D341Med (cell line): Measurements from ENCODE around the gene SYNPR.

Experiments
- DNase-seq: peaks from one replicate; pipeline ENCODE4 v3.0.0; 2012; ENCODE audit warnings: low spot score

Gene SYNPR

GRCh38 chr3:63473641-63474166 lies 195.6 kb downstream of the SYNPR start:
- DNase-seq, result no peak

DNA sequence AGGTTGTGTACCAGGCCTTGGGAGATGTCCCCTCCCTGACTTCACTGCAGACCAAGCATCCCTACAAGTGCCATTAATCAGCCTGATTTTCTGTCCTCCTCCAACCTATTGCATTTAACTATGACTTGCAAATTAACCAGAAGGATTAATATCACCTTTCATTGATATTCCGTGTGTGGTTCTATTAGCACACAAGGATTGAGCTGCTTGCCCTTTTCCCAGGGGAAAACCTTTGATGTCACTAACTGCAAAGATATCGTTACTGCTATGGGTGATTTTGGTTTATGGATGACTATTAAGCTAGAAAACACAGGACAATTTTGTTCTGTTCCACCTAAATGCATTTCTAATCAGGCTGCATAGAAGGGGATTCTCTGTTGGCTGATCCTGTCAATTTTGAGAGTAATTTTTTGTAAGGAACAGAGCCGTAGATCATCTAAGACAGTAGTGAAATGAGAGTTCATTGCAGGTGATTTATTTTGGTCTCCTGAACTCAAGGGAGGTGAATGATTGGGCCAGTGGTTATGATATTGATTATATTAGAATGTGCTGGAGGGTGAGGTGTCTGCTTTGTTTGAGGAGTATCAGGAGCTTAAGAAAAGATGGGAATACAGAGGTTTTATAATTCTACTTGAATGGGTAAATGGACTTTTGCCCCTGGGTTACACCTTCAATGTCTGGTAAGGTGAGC lies 196.9 kb downstream of the SYNPR start:
- no peak for DNase-seq

DNA sequence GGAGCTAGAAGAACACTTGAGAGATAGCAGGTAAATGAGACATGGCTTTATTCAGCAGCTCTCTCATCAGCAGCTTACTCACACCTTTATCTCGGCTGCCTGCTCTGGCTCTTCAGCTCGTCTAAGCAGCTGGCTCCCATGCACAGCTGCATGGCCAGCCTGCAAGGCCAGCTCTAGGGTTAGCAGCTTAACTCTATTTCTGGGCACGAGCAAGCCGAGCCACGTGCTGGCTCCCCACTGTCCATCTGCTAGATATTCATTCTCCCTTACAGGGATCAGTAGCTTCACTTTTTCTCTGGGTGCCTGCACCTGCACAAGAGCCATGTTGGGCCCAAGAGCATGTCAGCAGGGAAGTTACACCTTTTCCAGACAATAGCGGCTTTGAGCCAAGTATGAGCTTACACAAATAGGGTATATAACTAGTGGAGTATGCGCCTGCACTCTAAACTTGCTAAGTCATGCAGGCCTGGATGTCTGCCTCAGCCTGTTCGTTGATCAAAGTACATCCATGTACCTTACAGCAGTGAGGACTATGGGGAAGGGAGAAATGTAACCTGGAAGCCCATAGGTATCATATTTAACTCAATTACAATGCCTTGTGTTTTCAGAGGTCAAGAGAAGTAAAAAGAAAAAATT lies 199.5 kb downstream of the SYNPR start:
- no peak for DNase-seq

- DNase-seq, result no peak
Measured at GRCh38 chr3:63478990-63479660, 201.0 kb downstream of the SYNPR start.

GRCh38 chr3:63479661-63480035 lies 201.5 kb downstream of the SYNPR start:
- no peak for DNase-seq

GRCh38 chr3:63481627-63482026 lies 203.5 kb downstream of the SYNPR start:
- no peak for DNase-seq

DNA sequence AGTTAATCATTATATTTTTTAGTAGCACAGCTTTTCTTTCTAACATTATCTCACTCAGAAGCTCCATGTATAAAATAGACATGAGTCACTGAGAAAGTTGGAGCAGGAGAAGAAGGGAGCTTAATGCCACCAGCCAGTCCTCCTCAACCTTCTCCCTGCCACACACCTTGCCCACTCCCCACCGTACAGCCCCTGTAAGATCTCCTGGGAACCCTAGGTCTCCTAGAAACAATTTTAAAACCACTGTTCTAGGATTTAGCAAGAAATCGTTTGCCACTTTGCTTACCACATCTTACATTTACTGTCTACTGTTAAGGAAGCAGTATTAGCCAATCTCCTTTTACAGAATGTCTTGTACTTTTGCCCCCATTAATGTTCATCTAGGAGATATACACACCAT lies 204.2 kb downstream of the SYNPR start:
- no peak for DNase-seq

GRCh38 chr3:63492464-63492863 lies 214.4 kb downstream of the SYNPR start:
- DNase-seq, result no peak

DNA sequence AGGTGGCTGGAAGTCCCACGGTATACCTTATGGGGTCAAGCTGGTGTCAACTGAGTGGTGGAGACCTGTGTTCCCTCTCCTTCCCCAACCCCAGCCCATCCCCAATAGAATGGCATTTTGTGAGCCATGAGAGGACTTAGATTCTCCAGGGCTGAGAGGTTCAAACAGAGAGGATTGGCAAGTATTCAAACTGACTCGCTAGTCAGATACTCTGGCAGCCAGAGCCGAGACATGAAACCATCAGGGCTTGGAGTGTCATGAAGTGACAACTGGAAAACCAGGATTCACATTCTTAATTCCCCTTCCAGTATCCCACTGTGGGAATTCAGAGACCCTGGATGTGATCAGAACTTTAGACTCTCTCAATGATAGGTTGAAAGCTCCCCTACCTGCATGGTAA lies 215.0 kb downstream of the SYNPR start:
- DNase-seq, result no peak

DNA sequence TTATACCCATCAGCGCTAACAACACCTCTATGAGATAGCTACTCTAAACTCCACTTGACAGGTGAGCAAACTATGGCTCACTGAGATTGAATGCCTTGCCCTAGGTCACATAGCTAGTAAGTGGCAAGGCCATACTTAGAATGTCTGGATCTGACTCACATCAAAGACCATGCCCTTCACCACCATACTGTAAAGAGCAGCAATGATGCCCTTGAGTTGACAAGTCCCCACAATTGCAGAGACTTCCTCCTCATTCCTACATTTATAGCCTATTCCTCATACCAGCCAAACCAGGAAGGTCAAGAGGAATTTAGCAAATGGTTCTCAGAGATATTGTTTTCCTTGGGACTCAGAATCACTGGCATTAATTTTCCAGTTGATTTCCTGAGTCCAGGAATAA lies 216.5 kb downstream of the SYNPR start:
- no peak for DNase-seq

DNA sequence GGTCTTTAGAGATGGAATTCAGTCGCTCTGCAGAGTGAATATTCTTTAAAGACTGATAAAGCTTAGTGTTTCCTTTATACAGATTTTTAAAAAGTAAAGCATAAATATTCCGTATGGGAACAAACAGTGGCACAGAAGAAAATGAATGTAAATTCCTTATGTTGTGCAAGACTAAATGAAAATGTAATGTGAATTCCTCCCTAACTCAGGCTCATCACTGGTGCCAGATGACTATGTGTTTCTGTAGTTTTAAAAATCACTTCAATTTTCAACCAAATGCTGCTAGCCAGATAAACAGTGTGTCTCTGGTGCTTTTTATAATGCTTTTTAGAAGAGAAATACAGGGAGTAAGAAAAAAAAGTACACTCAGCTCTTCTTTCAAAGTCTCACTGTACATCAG lies 219.5 kb downstream of the SYNPR start:
- no peak for DNase-seq

- DNase-seq, result no peak
Measured at GRCh38 chr3:63500196-63500595, 222.1 kb downstream of the SYNPR start.

DNA sequence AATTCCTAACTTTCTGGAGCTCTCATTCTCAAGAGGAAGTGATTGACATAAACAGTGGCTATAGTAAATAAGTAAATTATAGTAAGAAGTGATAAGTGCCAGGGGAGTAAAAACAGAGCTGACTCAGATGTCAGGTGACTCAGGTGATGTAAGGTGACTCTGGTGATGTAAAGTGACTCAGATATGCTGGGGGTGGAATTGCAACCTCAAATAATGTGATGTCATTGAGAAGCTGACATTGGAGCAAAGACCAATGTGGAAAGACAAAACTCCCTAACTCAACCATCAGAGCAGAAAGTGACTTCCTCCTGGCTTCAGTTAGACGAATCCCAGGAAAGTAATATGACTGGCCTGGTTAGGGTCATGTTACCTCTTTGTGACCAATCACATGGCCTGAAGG lies 230.2 kb downstream of the SYNPR start:
- no peak for DNase-seq

DNA sequence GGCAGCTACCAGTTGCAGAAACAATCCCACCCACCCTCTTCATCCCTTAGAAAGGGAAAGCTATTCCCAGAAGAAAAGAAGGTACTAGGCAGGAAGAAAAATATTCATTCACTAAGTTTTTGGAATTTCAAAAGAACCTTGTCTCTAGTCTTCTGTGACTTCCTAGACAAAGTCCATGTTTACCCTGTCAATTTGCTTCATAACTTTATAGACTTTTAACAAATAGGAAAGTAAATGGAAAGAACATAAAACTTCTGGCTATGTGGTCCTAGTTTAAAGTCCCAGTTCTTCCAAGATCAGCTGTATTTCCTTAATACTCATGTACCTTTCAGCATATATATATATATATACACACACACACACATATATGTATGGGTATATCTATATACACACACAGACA lies 230.7 kb downstream of the SYNPR start:
- no peak for DNase-seq

GRCh38 chr3:63513791-63514190 lies 235.7 kb downstream of the SYNPR start:
- no peak for DNase-seq

- no peak for DNase-seq
Measured at GRCh38 chr3:63514678-63515077, 236.6 kb downstream of the SYNPR start.

GRCh38 chr3:63519426-63519825 lies 241.3 kb downstream of the SYNPR start:
- DNase-seq, result no peak

- DNase-seq, result no peak
Measured at GRCh38 chr3:63521657-63522056, 243.5 kb downstream of the SYNPR start.

GRCh38 chr3:63523100-63523499 lies 245.0 kb downstream of the SYNPR start:
- DNase-seq, result peak; percentile 20

DNA sequence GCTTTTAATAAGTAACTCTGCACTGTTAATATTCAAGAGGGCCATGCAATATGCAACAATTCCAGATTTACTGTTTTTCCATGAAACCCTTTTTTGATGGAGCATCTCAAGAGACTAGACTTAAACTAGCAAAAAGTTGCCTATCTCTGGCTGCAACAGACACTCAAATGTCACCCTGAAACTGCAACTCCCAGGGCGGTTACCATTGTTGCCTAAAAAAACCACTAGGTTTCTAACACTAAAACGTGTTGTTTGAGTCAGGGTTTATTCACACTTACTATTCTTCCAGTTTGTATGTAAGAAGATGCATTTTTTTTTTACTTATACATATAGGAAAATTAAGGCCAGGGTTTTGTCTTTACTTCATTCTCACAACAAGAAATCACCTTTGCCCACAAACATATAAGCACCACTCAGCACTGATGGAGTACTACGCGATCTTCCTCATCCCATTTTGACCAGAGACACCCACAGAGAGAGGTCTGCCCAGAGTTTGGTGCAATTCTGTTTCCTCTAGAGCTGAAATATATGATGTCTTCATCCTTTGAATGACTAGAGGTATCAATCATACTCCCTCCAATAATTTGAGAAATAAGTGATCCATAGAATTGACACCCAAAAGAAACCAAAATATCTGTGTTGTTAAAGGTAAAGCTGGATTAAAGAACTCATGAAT lies 250.4 kb downstream of the SYNPR start:
- no peak for DNase-seq

DNA sequence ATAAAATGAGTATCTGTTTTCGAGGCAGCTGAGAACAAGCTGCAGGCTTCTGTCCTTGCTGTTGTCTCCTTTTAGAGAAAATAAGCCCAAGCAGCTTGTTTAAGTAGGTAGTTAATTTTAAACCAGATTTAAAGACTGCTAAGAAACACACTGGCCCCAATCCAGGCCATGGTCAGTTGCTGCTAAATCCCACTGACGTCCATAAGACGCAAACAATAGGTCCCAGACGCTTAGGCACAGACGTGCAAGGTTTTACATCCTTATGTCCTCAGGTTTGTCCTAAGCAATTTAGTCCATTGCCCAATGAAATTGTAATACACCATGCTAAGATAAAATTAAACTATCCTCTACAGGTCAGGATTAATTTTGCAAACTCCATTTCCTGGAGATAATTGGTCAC lies 254.4 kb downstream of the SYNPR start:
- no peak for DNase-seq

GRCh38 chr3:63538919-63539318 lies 260.8 kb downstream of the SYNPR start:
- DNase-seq, result no peak

- DNase-seq, result no peak
Measured at GRCh38 chr3:63555767-63556166, 277.7 kb downstream of the SYNPR start.
